OCI-LY7 (cell line): ENCODE measurements around the gene PPM1J. TPM values are rescaled to one million over a fixed set of nuclear protein-coding genes. Genes with fewer than 3 reads are reported as not detected.

Source experiments
- BruUV-seq: library from RNA; stranded (reverse); fragments of 400-500 nt; replicated peaks from 2 replicates; lab custom pipeline; 2021; lab: Mats Ljungman, UMichigan
- CTCF ChIA-PET: fragments of 300-600 bp; sonication (Branson Sonifier 250); formaldehyde crosslinking; loops from one replicate; lab custom pipeline; 2022; ENCODE audit warnings: antibody characterized with exemption; ENCODE audit not compliant: unreplicated experiment; lab: Charles Lee
- POLR2A ChIA-PET: fragments of 300-600 bp; sonication (Branson Sonifier 250); formaldehyde crosslinking; loops from one replicate; lab custom pipeline; 2022; ENCODE audit warnings: antibody characterized with exemption; lab: Charles Lee
- DNase-seq: peaks from one replicate; pipeline ENCODE4 v3.0.0-alpha.2; 2015; ENCODE audit warnings: low spot score
- H2AFZ ChIP-seq: fragments of 200-600 bp; sonication (generic), shearing (Covaris generic); 2 replicates; pipeline ENCODE4 v1.6.1; 2014; ENCODE audit warnings: mild to moderate bottlenecking, antibody characterized with exemption, low read length, moderate library complexity
- H3K27ac ChIP-seq: fragments of 200-600 bp; sonication (generic); 2 replicates; pipeline ENCODE4 v1.5.1; 2014; ENCODE audit warnings: mixed run types, low read depth, mild to moderate bottlenecking, moderate library complexity, low read length, inconsistent platforms; ENCODE audit not compliant: poor library complexity, severe bottlenecking
- H3K36me3 ChIP-seq: fragments of 200-600 bp; sonication (generic); 2 replicates; pipeline ENCODE4 v1.6.1; 2014; ENCODE audit warnings: mild to moderate bottlenecking, antibody characterized with exemption, low read length, moderate library complexity, mixed read lengths; ENCODE audit not compliant: insufficient read depth
- H3K4me1 ChIP-seq: fragments of 200-600 bp; sonication (generic); 2 replicates; pipeline ENCODE4 v1.5.1; 2014; ENCODE audit warnings: mild to moderate bottlenecking, low read length; ENCODE audit not compliant: insufficient read depth, poor library complexity, severe bottlenecking
- H3K4me2 ChIP-seq: fragments of 200-600 bp; sonication (generic); 2 replicates; pipeline ENCODE4 v1.6.1; 2014; ENCODE audit warnings: mild to moderate bottlenecking, low read length
- H3K4me3 ChIP-seq: fragments of 200-600 bp; sonication (generic); 2 replicates; pipeline ENCODE4 v1.5.1; 2014; ENCODE audit warnings: mild to moderate bottlenecking, low read depth, low read length; ENCODE audit not compliant: poor library complexity, severe bottlenecking
- H3K79me2 ChIP-seq: fragments of 200-600 bp; sonication (generic); 2 replicates; pipeline ENCODE4 v1.6.1; 2016; ENCODE audit warnings: low read depth, mild to moderate bottlenecking, low read length, moderate library complexity, mixed read lengths; ENCODE audit not compliant: insufficient read depth
- H3K9me2 ChIP-seq: fragments of 200-600 bp; sonication (generic); 2 replicates; pipeline ENCODE4 v1.6.1; 2016; ENCODE audit warnings: mild to moderate bottlenecking, low read length, mixed read lengths; ENCODE audit not compliant: insufficient read depth
- H3K9me3 ChIP-seq: fragments of 200-600 bp; sonication (generic); 2 replicates; pipeline ENCODE4 v1.6.1; 2014; ENCODE audit warnings: mild to moderate bottlenecking, mixed run types, low read length, mixed read lengths
- H4K20me1 ChIP-seq: fragments of 200-600 bp; sonication (generic); 2 replicates; pipeline ENCODE4 v1.6.1; 2014; ENCODE audit warnings: mild to moderate bottlenecking, antibody characterized with exemption, low read length, moderate library complexity, mixed read lengths; ENCODE audit not compliant: insufficient read depth
- EZH2phosphoT487 ChIP-seq: fragments of 200-600 bp; sonication (generic); IDR thresholded peaks from 2 replicates; pipeline ENCODE4 v1.6.1; 2018; ENCODE audit warnings: low read depth, borderline replicate concordance, mild to moderate bottlenecking, mixed run types, antibody characterized with exemption, low read length, moderate library complexity, mixed read lengths
- intact Hi-C: fragments of 100-400 bp; cut with micrococcal nuclease; formaldehyde crosslinking; loops from one replicate; pipeline ENCODE4 v1.10.0; 2022; ENCODE audit not compliant: unreplicated experiment
- total RNA-seq, 2 experiments: library from RNA; depleted of rRNA in 1 of 2; stranded (reverse); fragments of >200 nt in 1 of 2; shearing (Covaris generic) in 1 of 2; gene quantifications; 2 replicates each; pipeline ENCODE4 v1.2.3, GENCODE V29; 2014 to 2022
- TF ChIP-seq, protein P1 (sequence below): fragments of 200-600 bp; sonication (generic); conservative IDR thresholded peaks from 2 replicates; pipeline ENCODE4 v1.5.1; 2014; ENCODE audit warnings: mild to moderate bottlenecking, antibody characterized with exemption, low read length, moderate library complexity, mixed read lengths

Gene PPM1J
- total RNA-seq, 2 experiments from 2014 or later = 1.5 to 4.2 TPM

DNA sequence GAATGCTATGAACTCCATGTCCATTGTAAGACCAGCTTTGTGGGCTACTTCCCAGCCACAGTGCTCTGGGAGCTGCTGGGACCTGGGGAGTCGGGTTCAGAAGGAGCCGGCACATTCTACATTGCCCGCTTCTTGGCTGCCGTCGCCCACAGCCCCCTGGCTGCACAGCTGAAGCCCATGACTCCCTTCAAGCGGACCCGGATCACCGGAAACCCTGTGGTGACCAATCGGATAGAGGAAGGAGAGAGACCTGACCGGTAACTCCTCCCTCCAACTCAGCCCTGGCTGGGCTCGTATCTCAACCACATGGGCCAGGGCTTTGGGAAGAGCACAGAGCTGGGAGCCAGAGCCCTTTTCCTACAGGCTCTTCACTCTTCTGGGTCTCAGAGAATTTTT, 25.3 kb downstream of the PPM1J start:
- Histone ChIP-seq H2AFZ (no peak overlapping the region), H4K20me1 (no peaks in the 10 kb centered on the region), H3K4me2 (no peak overlapping the region), H3K9me2 (no peaks in the 10 kb centered on the region), H3K4me3 (no peak overlapping the region), H3K4me1 (no peaks in the 10 kb centered on the region), H3K79me2 (no peaks in the 10 kb centered on the region), H3K9me3 (no peaks in the 10 kb centered on the region), H3K36me3 (no peaks in the 10 kb centered on the region), H3K27ac (no peak overlapping the region)
- POLR2A ChIA-PET = interaction anchor here (1.2 to 1.5 kb wide), 2 partner anchors 11 to 12 kb away, joined by 3 read pairs; no protein-coding TSS in a partner anchor
- no peak for TF ChIP-seq EZH2phosphoT487
- TF ChIP-seq, protein P1, sequence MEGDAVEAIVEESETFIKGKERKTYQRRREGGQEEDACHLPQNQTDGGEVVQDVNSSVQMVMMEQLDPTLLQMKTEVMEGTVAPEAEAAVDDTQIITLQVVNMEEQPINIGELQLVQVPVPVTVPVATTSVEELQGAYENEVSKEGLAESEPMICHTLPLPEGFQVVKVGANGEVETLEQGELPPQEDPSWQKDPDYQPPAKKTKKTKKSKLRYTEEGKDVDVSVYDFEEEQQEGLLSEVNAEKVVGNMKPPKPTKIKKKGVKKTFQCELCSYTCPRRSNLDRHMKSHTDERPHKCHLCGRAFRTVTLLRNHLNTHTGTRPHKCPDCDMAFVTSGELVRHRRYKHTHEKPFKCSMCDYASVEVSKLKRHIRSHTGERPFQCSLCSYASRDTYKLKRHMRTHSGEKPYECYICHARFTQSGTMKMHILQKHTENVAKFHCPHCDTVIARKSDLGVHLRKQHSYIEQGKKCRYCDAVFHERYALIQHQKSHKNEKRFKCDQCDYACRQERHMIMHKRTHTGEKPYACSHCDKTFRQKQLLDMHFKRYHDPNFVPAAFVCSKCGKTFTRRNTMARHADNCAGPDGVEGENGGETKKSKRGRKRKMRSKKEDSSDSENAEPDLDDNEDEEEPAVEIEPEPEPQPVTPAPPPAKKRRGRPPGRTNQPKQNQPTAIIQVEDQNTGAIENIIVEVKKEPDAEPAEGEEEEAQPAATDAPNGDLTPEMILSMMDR = no peak
- no TSS peak for BruUV-seq
- DNase-seq = no peak
- intact Hi-C loops = no loop called here
- CTCF ChIA-PET = no interaction called here

- H3K36me3 ChIP-seq = no peaks in the 10 kb centered on the region
- H3K27ac ChIP-seq = no peak overlapping the region
Observed at GRCh38 chr1:112689196-112689841, 25.8 kb downstream of the PPM1J start.

More at GRCh38 chr1:112689196-112689841, 25.8 kb downstream of the PPM1J start:
- H3K79me2 ChIP-seq = no peaks in the 10 kb centered on the region
- no peak overlapping the region for H2AFZ ChIP-seq
- H3K4me3 ChIP-seq = no peak overlapping the region
- no TSS peak for BruUV-seq
- H3K4me1 ChIP-seq = no peaks in the 10 kb centered on the region
- TF ChIP-seq EZH2phosphoT487 = no peak
- TF ChIP-seq, protein P1 = no peak
- POLR2A ChIA-PET = interaction anchor here (0.6 to 1.5 kb wide), 3 partner anchors 11 to 27 kb away, joined by 3 to 4 read pairs (median 3); no protein-coding TSS in a partner anchor
- no peak for DNase-seq
- H3K9me3 ChIP-seq = no peaks in the 10 kb centered on the region
- intact Hi-C loops = no loop called here
- H3K4me2 ChIP-seq = no peak overlapping the region
- CTCF ChIA-PET = no interaction called here
- no peaks in the 10 kb centered on the region for H4K20me1 ChIP-seq
- H3K9me2 ChIP-seq = no peaks in the 10 kb centered on the region
